Skin of body (tissue), 2 donors: ENCODE measurements around the gene VWA2. TPM values are rescaled to one million over a fixed set of nuclear protein-coding genes. Genes with fewer than 3 reads are reported as not detected.
"Not testable (repeated sequence)": the region's sequence is repeated elsewhere in the genome, so short reads cannot be mapped to it uniquely, and the experiment has no call there.

Experiments used
- DNase-seq: peaks from one replicate; lab custom pipeline; 2025; lab: John Stamatoyannopoulos, UW
- total RNA-seq: library from RNA; depleted of rRNA; stranded (reverse); fragments of >200 nt; gene quantifications from one replicate; pipeline ENCODE4 v1.2.3, GENCODE V29; 2014

VWA2 gene
- total RNA-seq, 1 donor from 2014 or later, result 19.5 TPM

DNA sequence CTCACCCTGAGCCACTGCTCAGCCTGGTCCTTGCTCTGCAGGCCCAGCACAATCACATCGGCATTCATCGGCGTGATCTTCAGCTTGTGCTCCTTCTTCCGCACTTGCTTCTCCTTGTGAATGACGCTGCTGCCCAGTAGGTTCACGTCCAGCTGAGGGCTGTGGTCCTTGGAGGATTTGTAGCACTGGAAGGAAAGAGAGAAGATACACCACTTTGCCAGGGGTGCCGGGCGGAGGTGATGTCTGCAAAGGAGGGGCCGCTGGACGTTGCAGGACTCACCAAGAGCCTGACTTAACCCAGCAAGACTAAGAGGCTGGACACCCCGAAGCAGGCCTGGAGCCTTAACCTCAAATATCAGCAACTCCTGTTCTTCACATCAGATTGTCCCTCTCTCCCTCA lies 74.8 kb downstream of the VWA2 start:
- DNase-seq, result no peak

DNA sequence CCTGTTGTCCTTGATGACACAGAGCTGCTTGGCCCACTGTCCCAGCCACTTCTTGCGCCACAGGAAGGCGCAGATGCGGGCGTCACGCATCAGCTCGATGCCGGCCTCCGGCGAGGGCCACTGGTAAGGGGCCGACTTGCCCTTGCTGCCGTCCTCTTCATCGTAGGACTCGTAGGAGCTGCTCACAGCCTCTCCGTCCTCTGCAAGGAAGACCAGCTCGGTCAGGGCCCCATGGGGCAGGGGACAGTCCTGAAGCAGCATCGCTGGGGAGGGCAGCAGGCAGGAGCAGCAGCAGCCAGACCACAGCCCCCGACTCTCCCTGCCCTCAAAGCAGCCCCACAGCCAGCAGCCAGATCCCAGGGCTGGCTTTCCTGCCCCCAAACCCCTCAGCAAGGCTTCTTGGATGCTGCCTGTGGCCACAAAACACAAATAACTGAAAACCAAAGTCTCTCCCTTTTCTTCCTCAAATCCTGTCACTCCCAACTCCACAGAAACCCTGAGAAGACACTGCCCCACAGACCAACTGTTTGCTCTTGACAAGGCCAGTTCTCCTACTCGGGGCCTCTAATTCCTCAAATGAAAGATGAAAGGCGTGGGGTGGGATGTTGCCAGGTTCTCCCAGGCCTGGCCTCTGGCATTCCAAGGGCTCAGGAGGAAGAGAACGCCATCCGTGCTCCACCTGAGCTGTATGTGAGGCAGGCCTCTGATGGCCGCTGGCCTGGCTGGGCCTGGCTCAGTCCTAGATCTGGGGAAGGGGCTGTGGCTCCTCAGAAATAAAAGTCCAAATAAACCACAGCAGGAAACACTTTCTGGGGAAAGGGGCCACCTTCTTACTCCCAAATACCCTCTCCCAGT lies 76.7 kb downstream of the VWA2 start:
- DNase-seq, result no peak

DNA sequence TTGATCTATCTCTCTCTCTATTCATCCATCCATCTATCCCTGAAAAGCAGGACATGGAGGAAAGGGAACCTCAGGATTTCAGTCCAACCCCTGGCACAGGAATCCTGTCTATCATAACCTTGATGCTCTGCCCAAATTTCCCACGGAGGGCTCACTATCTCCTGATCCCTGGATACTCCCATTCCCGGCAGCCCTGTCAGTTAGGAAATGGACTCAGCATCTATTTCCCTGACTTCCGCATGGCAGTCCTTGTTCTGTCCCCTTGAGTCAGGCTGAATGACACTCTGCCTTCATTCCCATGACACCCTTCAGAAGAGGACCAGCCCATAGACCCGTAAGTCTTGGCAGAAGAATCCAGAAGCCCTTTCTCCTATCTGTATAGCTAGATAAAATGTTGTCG lies 77.7 kb downstream of the VWA2 start:
- no peak for DNase-seq

- DNase-seq, result no peak
Observed at GRCh38 chr10:114319406-114320248, 80.6 kb downstream of the VWA2 start.

DNA sequence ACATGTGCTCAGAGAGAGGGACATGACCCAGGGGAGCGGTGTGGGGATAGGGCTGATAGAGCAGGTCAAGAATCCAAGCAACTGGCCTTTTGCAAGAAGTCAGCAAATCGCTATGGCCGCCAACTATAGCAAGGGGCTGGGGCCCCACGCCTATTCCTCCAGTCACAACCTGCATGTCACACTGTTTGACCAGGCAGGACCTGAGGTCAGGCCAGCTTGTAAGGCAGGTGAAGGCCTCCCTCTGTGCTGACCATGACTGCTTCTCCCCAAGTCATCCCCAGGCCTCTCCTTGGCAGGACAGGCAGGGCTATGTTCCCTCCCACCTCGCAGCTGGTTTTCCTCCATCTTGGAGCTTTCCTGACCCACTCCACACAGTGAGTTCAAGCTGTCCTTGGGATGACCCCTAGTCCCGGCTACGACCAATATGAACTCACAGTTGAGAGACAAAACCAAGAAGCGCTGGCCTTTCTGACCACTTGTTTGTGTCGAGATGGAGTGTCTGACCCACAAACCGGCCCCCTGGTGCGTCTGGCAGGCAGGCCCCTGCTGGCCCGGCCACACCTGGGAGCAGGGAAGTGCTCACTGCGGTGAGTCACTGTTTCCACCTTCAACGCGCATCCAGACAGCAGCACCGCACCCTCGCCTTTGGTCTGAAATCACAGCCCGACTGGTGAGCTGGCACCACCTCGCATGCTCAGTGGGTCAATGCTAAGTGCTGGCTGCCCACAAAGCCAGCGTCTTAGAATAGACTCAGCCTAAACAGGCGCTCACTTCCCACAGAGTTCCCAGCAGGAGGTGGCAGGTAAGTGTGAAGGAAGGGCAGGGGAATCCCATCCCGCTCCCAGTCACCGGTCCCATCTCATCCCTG lies 81.4 kb downstream of the VWA2 start:
- no peak for DNase-seq

DNA sequence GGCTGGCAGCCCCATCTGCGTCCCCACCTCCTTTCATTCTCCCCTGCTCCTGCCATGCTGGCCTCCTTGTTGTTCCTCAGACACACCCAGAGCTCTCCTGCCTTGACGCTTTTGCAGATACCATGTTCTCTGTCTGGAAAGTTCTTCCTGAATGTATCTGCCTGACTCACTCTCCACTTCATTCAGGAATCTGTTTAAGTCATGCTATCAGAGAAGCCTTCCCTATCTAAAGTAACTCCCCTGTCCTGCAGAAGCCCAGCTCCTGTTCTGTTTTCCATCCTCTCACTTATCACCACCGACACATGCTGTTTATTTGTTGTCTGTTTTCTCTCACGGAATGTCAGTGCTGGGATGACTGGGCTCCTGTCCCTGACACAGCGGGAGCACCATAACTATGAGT lies 83.3 kb downstream of the VWA2 start:
- no peak for DNase-seq

DNA sequence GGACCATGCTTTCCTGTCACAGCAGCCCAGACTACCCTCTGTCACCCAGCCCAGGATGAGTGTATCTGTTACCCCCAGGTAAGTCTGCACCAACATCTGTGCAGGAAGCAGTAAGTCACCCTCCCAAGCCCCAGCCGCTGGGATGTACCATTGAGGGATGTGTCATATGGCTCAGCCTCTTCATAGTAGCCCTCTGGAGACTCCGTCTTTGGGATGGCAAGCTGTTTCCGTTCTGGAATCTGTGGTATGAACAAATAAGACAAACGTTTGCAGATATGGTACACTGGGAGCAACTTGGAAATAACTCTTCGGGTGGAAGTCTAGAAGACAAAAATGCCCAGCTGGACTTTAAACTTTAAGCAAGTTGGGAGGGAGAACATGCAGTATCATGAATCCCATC lies 84.0 kb downstream of the VWA2 start:
- no peak for DNase-seq

GRCh38 chr10:114326795-114327194 lies 87.7 kb downstream of the VWA2 start:
- DNase-seq, result no peak

GRCh38 chr10:114327537-114328440 lies 88.7 kb downstream of the VWA2 start:
- no peak for DNase-seq

DNA sequence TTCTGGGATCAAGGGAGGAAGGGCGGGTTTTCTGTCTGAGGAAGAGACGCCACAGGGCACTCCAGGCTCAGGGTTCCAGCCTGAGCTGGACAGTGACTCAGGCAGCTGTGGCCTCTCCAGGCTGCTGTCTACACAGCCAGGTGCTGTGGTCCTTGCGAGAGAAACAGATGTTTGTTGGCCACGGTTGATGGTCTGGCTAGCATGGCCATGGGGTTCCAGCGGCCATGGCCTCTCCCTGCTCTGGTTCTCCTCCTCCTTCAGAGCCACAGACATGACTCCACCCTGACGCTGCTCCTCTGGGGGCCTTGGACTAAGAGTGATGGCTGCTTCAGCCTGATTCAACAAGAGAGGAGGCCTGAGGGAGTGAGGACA lies 89.4 kb downstream of the VWA2 start:
- DNase-seq, result no peak

DNA sequence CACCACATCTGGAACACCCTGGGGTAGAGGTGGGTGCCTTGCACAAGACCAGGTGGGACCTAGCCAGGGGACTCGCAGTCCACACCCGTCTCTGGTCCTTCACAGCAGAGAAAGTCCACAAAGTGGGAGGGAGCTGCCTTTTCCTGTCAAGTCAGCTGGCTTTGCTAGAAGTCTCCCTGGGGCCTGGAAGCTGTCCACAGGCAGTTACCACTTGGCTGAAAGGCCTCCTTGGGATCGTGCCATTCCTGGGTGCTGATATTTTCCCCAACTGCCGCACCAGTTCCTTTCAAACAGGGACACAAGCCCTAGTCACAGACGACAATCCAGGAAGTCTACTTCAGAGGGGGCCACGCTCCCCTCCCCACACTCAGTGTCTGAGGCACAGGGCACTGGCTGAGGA lies 89.8 kb downstream of the VWA2 start:
- no peak for DNase-seq

- no peak for DNase-seq
Observed at GRCh38 chr10:114329634-114330365, 90.7 kb downstream of the VWA2 start.

DNA sequence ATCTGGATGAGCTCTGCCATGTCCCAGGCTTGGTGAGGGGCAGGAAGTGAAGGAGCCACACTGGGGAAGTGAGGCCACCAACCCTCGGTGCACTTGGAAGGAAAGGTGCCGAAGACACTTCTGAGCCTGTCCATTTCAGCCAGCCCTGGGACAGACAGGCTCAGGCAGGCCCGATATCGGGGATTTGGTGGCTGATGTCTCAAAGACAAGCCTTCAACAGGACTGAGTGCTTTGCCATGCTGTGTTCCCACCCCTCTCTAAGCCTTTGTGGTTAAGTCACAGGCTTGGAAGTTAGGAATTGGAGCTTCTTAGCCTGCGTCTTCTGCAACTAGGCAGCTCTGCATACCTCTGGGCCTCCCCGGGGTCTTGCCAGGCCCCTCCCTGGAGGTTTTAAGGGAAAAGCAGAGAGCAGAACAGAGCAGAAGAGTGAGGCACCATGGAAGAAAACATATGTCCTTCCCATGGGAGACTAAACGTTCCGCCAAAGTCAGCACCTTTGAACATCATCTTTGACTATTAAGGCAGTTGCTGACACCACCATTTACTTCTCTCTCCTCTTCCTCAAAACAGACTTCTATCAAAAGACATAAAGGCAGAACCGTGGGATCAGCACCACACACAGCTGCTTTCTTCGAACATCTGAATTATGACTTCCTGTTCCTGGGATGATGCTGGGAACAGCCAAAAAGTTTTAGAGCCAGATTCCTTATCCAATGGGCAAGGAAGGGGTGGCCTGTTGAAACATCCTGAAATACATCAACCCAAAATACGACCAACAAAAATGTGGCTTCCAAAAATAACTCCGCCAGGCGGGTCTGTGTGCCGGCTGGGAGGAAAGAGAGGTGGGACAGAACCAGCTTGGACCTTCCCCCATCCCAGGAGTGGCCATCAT lies 93.5 kb downstream of the VWA2 start:
- DNase-seq, result peak; percentile 64

DNA sequence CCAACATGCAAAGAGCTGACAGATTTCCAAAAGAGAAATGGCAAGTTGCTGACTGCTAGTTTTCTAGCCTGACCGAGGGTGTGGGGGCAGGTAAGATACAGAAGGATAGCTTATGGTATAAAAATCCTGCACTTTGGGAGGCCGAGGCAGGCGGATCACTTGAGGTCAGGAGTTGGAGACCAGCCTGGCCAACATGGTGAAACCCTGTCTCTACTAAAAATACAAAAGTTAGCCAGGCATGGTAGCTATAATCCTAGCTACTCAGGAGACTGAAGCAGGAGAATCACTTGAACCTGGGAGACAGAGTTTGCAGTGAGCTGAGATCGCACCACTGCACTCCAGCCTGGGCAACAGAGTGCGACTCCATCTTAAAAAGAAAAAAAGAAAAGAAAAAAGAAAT lies 94.4 kb downstream of the VWA2 start:
- DNase-seq, result not testable (repeated sequence)

GRCh38 chr10:114334301-114334700 lies 95.2 kb downstream of the VWA2 start:
- peak; percentile 31 for DNase-seq

GRCh38 chr10:114335614-114336013 lies 96.6 kb downstream of the VWA2 start:
- peak; percentile 25 for DNase-seq

DNA sequence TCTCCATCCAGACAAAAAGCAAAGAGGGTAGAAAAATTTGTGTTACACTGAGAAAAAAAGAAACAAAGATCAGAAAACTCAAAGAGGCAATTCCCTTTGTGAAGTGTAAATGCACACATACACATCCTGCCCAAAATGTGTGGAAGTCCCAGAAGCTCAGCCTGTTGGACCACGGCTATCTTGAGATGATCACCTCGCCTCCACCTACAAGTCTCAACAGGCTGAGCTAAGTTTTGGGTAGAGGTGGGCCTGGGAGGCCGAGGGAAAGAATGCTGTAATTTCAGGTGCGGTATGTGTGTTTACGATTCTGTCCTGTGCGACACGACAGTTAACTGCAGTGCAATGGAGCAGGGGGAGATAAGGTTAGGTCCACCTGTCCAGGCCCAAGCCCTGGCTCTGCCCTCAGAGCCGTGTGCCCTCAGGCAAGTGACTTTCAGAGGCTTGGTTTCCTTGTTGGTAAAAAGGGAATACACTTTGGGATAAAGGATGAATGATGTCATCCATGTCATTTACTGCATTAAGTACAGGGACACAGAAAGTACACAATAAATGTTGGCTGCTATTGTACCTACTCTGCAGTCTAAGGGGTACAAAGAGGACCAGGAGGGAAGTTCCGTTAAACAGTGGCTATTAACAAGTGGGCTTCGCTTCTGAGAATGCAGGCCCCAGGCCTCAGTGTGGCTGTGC lies 97.9 kb downstream of the VWA2 start:
- DNase-seq, result no peak
